Stimulated activated CD4-positive, alpha-beta T cell treated with anti-CD3 and anti-CD28 coated beads, Interleukin-12 subunit alpha, Interleukin-12 subunit beta, amount 100 ng/mL, for 48 hours (primary cell): ENCODE results near the gene MCOLN3.
A peak's percentile ranks its signal among the peaks of the same experiment; 100 is the strongest.

ENCODE experiments used
- DNase-seq, 3 donors: peaks; one replicate each; pipeline ENCODE4 v3.0.0-alpha.2; 2020; ENCODE audit warnings: low read depth in 2 of 3, low spot score in 1 of 3

The MCOLN3 gene

GRCh38 chr1:85048296-85049064 is at the start of gene MCOLN3:
MCOLN3 (minus strand) TSS chr1:85048500; CDS start chr1:85045360, 3,140 bp downstream.
- peak in 1 of 3 donors; percentile 24 for DNase-seq

- no peak for DNase-seq
These were observed 45.3 kb upstream of the MCOLN3 start for GRCh38 chr1:85093644-85094043.

GRCh38 chr1:85091671-85092280 is 43.5 kb upstream of the MCOLN3 start:
- peak in 1 of 3 donors; percentile 3 for DNase-seq

GRCh38 chr1:85090225-85090624 is 41.9 kb upstream of the MCOLN3 start:
- no peak for DNase-seq

- DNase-seq: no peak
These were observed 40.9 kb upstream of the MCOLN3 start for GRCh38 chr1:85089203-85089602.

GRCh38 chr1:85088408-85088784 is 40.1 kb upstream of the MCOLN3 start:
- DNase-seq: no peak

GRCh38 chr1:85087659-85088407 is 39.5 kb upstream of the MCOLN3 start:
- no peak for DNase-seq

- DNase-seq: no peak
These were observed 37.1 kb upstream of the MCOLN3 start for GRCh38 chr1:85085417-85085816.

GRCh38 chr1:85078903-85079302 is 30.6 kb upstream of the MCOLN3 start:
- DNase-seq: no peak

- no peak for DNase-seq
These were observed 26.2 kb upstream of the MCOLN3 start for GRCh38 chr1:85074365-85074964.

GRCh38 chr1:85070972-85071492 is 22.7 kb upstream of the MCOLN3 start:
- no peak for DNase-seq

- no peak for DNase-seq
These were observed 20.5 kb upstream of the MCOLN3 start for GRCh38 chr1:85068846-85069245.

- no peak for DNase-seq
These were observed 17.2 kb upstream of the MCOLN3 start for GRCh38 chr1:85065550-85065949.

- no peak for DNase-seq
These were observed 14.2 kb upstream of the MCOLN3 start for GRCh38 chr1:85062425-85063026.

GRCh38 chr1:85061711-85062424 is 13.6 kb upstream of the MCOLN3 start:
- peak; percentile 73 to 87 (median 79) for DNase-seq

GRCh38 chr1:85060038-85060437 is 11.7 kb upstream of the MCOLN3 start:
- no peak for DNase-seq

GRCh38 chr1:85059563-85059962 is 11.3 kb upstream of the MCOLN3 start:
- no peak for DNase-seq

GRCh38 chr1:85058786-85059185 is 10.5 kb upstream of the MCOLN3 start:
- DNase-seq: no peak

- DNase-seq: no peak
These were observed 10.0 kb upstream of the MCOLN3 start for GRCh38 chr1:85058311-85058710.

GRCh38 chr1:85054664-85055063 is 6.4 kb upstream of the MCOLN3 start:
- DNase-seq: no peak
